HG02759 (cell line): ENCODE measurements around the gene MICAL3.
"Not testable (repeated sequence)": the region's sequence is repeated elsewhere in the genome, so short reads cannot be mapped to it uniquely, and the experiment has no call there.

Source experiments
- ATAC-seq: cut with Tn5 transposase; IDR thresholded peaks from one replicate; pipeline ENCODE4 v1.9.1; 2021; ENCODE audit warnings: mild to moderate bottlenecking, moderate library complexity; ENCODE audit not compliant: unreplicated experiment

The MICAL3 gene

DNA sequence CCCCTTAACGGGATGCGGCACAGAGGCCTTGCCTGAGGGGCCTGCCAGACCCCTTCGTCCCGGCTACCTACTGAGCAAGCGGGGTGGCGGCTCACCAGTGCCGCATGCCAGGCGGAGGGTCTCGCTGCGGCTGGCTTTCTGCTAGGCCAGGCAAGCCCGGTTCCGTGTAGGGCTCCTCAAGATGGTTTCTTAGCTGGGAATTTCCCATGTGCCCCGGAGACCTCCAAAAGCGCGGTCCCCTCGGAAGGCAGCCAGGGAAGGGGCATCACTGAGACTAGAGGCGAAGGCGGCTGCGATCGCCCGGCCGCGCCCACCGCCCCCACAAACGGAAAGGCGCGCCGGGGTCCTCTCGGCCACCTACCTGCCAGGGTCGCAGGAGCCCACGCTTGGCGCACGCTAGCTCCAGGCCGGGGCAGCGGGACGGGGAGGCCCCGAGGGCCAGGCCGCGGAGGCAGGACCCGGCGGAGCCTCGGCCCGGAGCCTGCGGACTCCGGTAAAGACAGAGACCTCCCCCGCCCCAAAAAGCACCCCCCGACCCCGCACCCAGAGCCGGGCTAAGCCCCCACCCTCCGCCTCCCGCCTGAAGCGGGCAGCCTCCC lies 23.8 kb downstream of the MICAL3 start:
- ATAC-seq = no peak

DNA sequence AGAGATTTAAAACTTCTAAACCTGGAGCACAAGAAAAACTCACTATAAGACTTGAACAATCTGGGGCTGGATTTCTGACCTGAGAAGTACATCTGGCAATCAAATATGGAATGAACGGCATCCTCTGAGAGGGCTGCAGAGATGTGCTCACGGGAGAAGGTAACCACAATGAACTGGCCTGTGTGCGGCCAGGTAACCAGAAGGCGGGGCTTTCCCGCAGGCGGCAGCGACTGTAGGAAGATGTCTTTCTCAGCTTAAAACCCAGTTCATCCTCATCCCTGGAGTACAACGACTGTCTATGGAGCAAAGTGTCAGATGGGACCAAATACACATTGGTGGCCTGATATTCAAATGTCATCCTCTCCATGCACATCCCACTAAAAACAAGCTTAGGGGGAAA lies 24.5 kb downstream of the MICAL3 start:
- ATAC-seq = no peak

DNA sequence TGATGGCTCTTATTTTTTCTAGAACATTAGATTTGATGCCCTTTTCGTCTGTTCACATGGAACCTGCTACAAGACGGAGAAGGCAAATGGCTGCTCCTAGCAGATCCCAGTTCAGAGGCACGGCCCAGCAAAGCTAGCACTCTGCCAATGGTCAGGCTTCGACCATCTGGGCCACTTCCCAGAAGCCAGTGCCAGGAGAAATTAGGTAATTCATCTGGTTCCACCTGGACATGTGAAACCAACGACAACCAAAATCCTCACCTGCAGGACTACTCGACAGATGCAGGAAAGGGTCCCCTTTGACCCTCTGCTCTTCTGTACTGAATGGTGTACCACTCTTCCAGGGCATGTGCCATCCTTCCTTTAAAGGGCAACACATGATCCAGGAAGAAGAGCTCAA lies 25.4 kb downstream of the MICAL3 start:
- ATAC-seq = no peak

DNA sequence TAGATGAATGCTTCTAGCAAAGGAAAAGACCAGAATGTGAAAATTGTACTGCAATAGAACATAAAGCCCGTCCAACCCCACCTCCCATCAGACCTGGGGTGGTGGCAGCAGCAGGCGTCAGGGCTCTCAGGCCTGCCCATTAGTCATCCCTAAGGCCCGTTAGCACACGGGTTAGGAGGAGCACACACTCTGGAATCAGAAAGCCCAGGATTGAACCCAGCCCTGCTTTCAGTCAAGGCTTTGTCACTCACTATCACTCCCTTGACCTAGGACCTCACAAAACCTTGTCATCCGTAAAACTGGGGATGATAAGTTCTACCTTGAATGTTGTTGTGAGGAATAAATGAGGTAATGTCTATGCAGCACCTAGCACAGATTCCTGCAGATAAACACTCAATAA lies 26.9 kb downstream of the MICAL3 start:
- ATAC-seq = no peak

DNA sequence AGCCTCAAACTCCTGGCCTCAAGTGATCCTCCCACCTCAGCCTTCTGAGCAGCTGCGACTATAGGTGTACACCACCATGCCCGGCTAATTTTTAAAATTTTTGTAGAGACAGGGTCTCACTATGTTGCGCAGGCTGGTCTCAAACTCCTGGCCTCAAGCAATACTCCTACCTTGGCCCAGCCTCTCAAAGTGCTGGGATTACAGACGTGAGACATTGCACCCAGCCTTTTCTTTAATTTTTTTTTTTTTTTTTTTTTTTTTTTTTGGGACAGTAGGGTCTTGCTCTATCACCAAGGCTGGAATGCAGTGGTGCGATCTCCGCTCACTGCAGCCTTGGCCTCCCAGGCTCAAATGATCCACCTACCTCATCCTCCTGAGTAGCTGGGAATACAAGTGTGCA lies 29.1 kb downstream of the MICAL3 start:
- not testable (repeated sequence) for ATAC-seq

DNA sequence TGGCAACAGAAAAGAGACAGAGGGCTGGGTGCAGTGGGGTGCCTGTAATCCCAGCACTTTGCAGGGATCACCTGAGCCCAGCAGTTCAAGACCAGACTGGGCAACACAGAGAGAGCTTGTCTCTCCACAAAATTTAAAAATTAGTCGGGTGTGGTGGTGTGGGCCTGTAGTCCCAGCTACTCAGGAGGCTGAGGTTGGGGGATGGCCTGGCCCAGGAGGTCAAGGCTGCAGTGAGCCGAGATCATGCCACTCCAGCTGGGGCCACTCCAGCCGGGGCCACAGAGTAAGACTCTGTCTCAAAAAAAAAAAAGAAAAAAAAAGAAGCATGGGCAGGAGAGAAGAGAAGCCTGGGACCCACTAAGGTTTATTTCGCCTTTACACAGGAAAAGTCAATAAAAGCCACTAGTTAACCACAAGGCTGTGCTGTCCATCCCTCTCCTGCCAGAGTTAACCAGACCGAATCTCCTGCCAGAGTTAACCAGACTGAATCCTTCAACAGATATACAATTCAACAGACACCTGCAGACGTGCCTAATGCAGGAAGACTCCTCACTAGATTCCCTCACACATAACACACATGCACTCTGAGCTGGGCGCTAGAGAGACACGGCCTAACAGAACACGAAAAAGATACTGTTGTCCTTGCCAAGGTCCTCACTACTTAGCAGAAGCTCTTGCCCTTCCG lies 29.8 kb downstream of the MICAL3 start:
- ATAC-seq = no peak

DNA sequence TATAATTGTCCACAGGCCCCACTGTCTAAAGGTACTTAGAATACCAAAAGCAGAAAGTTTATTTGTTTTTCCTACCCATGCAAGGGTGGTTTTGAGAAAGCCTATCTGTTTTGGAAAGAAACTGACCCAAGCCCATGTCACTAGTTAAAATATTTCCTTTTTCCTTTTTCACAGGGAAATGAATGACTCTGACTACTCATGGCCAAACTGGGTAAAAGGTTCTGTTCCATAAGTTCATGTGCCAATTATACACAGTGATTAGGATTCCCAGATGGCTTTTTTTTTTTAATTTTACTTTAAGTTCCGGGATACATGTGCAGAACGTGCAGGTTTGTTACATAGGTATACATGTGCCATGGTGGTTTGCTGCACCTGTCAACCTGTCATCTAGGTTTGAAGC lies 31.4 kb downstream of the MICAL3 start:
- ATAC-seq = not testable (repeated sequence)

DNA sequence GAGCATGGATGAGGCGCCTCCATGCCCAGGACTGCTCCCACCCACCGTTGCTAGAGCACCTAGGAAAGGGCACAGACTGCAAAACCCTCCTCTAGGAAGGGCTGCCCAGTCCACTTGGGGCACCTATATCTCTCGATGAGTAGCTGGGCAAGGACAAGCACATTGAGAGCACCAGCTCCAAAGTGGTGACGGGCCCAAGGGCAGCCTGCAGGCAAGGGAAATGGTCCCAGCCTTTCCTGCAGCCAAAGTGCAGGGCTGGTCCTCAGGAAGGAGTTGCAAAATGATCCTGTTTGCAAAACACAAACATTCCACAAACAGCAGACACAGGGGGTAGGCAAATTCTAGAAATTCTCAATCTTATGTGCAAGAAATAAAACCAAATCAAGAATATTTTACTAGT lies 32.4 kb downstream of the MICAL3 start:
- not testable (repeated sequence) for ATAC-seq

DNA sequence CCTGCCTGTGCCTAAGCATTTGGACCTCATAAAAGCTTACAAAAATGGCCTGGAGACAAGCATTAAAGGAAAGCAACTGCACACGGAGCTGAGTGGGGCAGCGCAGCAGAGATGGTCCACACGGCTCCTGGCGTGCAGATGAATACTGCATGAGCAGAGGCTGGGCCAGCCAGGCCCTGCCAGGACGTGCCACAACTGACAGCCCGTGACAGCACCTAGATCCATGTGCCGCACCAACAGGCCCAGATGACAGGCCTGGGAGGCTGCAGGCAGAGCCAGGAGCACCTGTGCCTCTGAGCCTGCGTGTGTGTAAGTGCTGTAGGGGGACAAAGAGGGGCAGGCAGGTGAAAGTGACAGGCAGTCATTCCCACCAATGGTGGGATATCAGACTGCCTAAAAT lies 33.4 kb downstream of the MICAL3 start:
- ATAC-seq = no peak

DNA sequence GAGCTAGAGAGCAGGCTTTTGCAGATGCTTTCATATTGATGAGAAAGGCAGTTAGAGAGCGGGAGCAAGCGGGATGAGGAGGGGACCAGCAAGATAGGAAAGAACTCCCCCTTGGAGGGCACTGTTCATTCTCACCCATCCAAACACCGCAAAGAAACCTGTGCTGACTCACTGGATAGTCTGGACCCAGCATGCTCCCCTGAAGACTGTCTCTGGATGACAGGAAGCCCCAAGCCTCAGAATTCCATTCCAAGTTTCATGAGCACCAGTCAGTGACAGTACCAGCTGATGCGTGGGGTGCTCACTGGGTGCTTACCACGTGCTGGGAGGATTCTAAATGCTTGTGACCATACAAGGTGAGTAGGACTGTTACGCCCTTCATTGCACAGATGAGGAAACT lies 34.2 kb downstream of the MICAL3 start:
- no peak for ATAC-seq

DNA sequence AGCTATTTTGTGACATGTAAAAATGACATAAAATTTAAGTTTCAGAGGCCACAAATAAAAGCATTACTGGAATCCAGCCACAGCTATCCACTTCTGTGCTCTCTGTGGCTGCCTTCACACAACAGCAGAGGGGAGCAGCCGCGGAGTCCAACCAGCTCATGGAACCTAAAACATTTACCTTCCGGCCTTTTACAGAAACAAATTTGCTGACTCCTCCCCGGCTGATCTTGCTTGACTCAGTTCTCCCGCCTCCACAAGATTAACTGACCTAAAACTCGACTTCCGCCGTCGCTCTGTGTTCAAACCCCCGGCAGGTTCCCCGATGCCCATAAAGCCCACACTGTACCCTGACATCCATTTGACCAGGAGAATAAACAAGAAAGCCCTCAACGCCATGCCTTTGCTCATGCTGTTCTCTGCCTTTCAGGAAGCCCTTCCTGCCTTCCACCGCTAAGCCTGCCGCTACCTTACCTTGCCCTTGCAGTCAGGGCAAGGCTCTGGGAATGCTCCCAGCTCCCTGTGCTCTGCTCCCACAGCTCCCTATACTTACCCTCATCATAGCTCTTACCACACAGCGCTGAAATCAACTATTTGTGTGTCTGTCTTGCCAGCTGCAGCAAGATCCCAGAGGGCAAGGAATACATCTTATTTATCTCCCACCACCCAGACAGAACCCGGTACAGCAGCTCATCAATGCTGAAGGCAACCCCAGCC lies 35.4 kb downstream of the MICAL3 start:
- no peak for ATAC-seq

DNA sequence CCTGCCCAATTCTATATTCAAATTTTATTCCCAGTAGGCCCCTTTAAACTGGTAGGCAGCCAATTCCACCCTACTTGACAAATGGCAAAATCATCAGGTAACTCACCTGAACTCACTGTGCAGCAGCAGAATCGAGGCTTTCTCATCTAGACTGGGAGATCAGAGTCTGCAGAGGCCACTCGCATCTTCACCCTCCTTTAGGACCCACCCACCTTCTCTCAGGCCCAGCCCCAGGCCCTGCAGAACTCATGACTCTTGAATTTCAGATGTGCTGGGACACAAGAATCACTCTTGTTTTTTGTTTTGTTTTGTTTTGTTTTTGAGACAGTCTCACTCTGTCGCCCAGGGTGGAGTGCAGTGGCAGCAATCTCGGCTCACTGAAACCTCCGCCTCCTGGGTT lies 38.8 kb downstream of the MICAL3 start:
- no peak for ATAC-seq

DNA sequence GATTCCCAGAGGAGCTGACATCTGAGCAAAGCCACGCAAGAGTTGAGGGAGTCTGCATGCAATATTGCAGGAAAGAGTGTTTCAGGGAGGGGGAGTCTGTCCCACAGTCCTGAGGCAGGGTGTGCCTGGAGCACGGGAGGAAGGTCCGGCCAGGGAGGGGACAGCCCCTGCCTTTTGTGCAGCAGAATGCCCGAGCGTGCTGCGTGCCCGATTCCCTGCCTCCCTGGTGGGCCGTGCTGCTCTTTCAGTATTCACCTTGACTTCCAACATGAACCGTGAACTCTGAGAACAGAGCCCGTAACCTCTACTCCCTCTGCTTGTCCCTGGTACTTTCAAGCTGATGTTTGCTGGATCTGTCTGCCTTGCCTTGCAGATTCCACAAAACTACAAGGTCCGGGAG lies 39.3 kb downstream of the MICAL3 start:
- ATAC-seq = not testable (repeated sequence)

DNA sequence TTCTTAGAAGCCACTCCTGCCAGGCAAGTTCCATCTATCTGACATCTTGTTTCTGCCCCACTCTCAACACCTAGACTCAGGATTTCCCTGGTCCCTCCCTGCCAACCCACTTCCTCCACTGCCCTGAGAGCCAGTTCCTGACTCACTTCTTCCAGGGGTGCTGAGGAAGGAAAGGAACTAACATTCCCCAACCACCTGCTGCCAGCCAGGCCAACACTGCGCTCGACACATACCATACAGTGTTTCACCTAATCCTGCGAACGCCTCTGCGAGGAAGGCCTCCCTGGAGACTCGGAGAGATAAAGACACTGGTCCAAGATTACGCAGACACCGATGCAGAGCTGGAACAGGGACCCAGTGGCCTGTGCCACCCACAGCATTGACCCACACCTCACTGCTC lies 40.2 kb downstream of the MICAL3 start:
- no peak for ATAC-seq

DNA sequence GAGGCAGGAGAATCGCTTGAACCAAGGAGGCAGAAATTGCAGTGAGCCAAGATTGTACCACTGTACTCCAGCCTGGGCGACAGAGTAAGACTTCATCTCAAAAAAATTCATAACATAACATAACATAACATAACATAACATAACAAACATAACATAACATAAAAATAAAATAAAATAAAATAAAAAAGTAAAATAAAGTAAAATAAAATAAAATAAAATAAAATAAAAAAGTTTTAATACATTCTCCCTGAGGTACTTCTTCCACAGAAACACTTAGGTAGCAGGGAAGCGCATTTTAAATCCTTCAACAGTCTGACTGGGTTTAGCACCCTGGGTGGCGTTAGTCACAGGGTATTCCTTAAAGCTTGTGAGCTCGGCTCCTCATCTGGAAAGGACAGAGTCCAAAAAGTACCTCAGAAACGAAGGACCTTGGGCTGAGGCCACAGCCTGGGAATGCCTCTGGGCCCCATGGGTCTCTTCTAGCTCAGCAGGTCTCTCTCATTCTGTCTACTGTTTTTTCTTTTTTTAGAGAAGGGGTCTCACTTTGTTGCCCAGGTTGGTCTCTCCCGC lies 41.7 kb downstream of the MICAL3 start:
- ATAC-seq = no peak

DNA sequence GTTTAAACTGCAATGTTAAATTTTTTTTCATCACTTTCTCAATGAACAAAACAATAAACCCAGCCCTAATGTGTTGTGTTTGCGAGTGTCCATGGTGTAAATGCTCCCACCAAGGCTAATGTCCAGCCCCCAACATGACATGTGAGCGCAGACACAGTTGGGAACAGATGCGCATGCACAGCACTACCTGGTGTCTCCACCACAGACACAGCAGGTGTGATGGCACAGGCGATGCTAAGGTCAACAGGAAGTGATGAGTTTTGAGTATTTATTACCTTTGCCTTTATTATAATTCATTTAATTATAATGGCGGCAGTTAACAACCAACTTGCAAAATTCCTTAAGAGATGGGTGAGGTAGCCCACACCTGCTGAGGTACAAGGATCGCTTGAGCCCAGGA lies 42.9 kb downstream of the MICAL3 start:
- no peak for ATAC-seq

DNA sequence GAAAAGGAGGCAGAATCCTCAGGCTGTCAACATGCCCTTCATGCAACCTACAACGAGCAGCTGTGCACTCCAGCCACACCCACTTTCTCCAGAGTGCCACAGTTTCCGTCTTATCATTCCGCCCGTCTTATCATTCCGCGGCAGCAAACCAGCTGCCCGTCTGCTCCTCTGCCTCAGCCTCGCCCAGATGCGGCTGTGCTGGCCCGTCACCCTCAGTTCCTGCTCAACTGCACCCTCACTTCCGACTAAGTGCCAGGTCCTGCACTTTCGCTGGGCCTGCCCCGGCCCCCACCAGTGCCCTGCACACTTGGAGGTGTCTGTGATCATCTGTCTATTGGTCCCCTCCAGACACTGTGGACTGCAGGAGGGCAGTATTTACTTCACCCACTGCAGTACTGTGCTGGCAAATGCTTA lies 43.7 kb downstream of the MICAL3 start:
- no peak for ATAC-seq

DNA sequence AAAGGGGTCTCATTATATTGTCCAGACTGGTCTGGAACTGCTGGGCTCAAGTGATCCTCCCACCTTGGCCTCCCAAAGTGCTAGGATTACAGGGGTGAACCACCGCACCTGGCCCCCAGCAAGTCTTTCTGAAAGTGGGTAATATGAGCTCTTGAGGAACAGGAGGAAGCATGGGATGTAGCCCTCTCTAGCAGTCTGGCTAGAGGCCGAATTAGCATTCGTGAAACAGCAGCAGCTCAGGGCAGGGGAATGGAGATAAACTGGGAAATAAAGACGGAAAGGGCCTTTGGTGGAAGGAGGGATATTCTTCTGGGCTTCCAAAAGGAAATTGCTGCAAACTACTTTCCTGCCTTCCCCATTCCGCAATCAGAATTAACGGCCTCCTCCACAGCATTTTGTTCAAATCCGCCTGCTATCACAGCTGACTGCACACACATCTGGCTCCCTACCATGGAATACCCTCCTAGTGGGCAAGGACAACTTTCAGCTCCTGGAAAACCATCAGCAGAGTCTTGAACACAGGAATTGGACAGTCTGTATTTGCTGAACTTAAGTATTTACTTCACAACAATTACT lies 44.3 kb downstream of the MICAL3 start:
- no peak for ATAC-seq

DNA sequence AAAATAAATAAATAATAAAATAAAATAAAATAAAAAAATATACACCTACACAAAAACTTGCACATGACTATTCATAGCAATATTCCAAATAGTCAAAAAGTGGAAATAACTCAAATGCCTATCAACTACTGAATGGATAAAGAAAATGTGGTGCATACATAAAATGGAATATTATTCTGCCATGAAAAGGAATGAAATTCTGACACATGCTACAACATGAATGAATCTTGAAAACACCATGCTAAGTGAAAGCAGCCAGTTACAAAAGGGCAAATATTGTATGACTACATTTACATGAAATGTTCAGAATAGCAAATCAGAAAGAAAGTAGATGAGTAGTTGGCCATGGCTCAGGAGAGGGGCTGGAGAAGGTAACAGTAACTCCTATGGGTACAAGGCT lies 46.3 kb downstream of the MICAL3 start:
- no peak for ATAC-seq

DNA sequence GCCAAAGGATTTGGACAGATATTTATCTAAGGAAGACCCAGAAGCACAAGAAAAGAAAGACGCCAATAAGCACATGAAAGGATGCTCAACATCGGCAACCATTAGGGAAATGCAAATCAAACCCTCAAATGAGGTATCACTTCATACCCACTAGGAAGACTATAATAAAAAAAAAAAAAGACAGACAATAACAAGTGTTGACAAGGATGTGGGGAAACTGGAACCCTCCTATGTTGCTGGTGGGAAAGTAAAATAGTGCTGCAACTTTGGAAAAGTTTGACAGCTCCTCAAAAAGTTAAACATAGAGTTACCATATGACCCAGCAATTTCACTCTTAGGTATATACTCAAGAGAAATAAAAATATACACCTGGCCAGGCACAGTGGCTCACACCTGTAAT lies 47.0 kb downstream of the MICAL3 start:
- ATAC-seq = no peak

DNA sequence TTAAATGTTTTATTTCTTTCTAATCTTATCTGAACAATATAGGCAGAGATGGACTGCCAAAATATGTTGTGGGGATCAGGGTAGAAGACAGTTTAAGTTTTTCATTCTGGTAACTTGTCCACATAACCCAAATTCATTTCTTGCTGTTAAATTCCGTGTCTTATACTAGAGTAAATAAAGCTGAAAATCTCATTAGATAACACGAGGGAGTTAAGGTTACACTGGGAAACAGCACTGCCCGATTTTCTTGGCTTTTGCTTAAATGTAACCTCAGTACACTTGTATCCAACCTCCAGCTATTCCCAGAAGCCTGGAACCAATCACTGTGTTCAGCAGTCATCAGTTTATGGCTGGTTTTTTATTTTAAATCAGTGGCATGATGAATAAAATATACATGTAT lies 48.2 kb downstream of the MICAL3 start:
- no peak for ATAC-seq
